Kidney (tissue), 22 donors: ENCODE measurements around the gene ZRSR2. TPM values are rescaled to one million over a fixed set of nuclear protein-coding genes. Genes with fewer than 3 reads are reported as not detected.
A peak's percentile ranks its signal among the peaks of the same experiment; 100 is the strongest.
"Not testable (repeated sequence)": the region's sequence is repeated elsewhere in the genome, so short reads cannot be mapped to it uniquely, and the experiment has no call there.

Experiments
- DNase-seq, 5 donors: peaks; one replicate each; pipeline ENCODE4 v3.0.0-alpha.2; 2013 to 2020
- FAIRE-seq: peaks from 2 replicates; lab custom pipeline; 2012; peaks lifted over from hg19 to GRCh38; lab: Jason Lieb, UNC
- H3K27ac ChIP-seq, 2 donors: one replicate each; pipeline ENCODE4 v1.7.0; 2013; ENCODE audit warnings: low read depth in 2 of 2, low read length in 2 of 2, inconsistent platforms in 1 of 2
- H3K27me3 ChIP-seq: one replicate; pipeline ENCODE4 v1.7.1; 2013; ENCODE audit warnings: low read length, inconsistent platforms; ENCODE audit not compliant: control insufficient read depth, insufficient read depth
- H3K36me3 ChIP-seq, 3 donors: one replicate each; pipeline versions ENCODE4 v1.7.0 to v1.7.1; 2013; ENCODE audit warnings: low read length in 3 of 3, control low read depth in 1 of 3, inconsistent platforms in 1 of 3; ENCODE audit not compliant: insufficient read depth in 3 of 3, control insufficient read depth in 2 of 3
- H3K4me1 ChIP-seq, 3 donors: one replicate each; pipeline versions ENCODE4 v1.7.0 to v1.7.1; 2013; ENCODE audit warnings: low read length in 3 of 3, inconsistent platforms in 1 of 3, low read depth in 1 of 3; ENCODE audit not compliant: control insufficient read depth in 2 of 3, insufficient read depth in 2 of 3
- H3K4me3 ChIP-seq, 3 donors: one replicate each; pipeline versions ENCODE4 v1.7.0 to v1.8.1; 2013; ENCODE audit warnings: low read length in 3 of 3, control low read depth in 1 of 3, inconsistent platforms in 1 of 3
- H3K9ac ChIP-seq, 3 donors: one replicate each; pipeline versions ENCODE4 v1.7.0 to v1.7.1; 2013; ENCODE audit warnings: low read length in 3 of 3, control low read depth in 1 of 3, inconsistent platforms in 1 of 3
- H3K9me3 ChIP-seq, 3 donors: one replicate each; pipeline versions ENCODE4 v1.7.0 to v1.7.1; 2013; ENCODE audit warnings: low read length in 3 of 3, control low read depth in 1 of 3, inconsistent platforms in 1 of 3; ENCODE audit not compliant: control insufficient read depth in 2 of 3, insufficient read depth in 1 of 3
- intact Hi-C: fragments of 100-400 bp; cut with DNase I; formaldehyde crosslinking; loops from one replicate; pipeline ENCODE4 v1.11.1; 2022
- long read RNA-seq, 10 donors: library from polyadenylated mRNA in 1 of 10; unstranded in 1 of 10; transcript quantifications; one replicate each; pipeline ENCODE4 v2.0.0 and lab custom pipeline, GENCODE V29; 2021 to 2026
- polyA plus RNA-seq: library from polyadenylated mRNA; stranded (reverse); fragments of 350-450 nt; fragmentation: Illumina TruSeq; extraction: RNeasy Lipid Tissue Mini Kit (QIAGEN cat#74804); gene quantifications from one replicate; pipeline ENCODE4 v1.2.3, GENCODE V29; 2014; ENCODE audit warnings: low read depth, low replicate concordance; ENCODE audit not compliant: insufficient read depth
- total RNA-seq: library from RNA; stranded (reverse); fragmentation: NEBNext Ultra II Directional; extraction: Animal tissue kit (Norgen Biotek cat#: 25700); gene quantifications from one replicate; pipeline ENCODE4 v1.2.1, GENCODE V29; 2021
- TF ChIP-seq, protein P1 (sequence below): IDR thresholded peaks from 3 replicates; pipeline ENCODE4 v1.5.1; 2012; ENCODE audit warnings: mild to moderate bottlenecking, moderate library complexity, borderline replicate concordance; ENCODE audit not compliant: insufficient read depth; ENCODE audit errors: extremely low read depth
- donor health status: control.
- donor health status: control.
- donor health status: control.
- donor health status: control.
- donor health status: control.
- donor health status: DM: yes; HTN: yes; CAD: no.
- donor health status: Normal renal cell carcinoma (clear cell type).

ZRSR2 gene, protein sequence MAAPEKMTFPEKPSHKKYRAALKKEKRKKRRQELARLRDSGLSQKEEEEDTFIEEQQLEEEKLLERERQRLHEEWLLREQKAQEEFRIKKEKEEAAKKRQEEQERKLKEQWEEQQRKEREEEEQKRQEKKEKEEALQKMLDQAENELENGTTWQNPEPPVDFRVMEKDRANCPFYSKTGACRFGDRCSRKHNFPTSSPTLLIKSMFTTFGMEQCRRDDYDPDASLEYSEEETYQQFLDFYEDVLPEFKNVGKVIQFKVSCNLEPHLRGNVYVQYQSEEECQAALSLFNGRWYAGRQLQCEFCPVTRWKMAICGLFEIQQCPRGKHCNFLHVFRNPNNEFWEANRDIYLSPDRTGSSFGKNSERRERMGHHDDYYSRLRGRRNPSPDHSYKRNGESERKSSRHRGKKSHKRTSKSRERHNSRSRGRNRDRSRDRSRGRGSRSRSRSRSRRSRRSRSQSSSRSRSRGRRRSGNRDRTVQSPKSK
- total RNA-seq (15.6 TPM), polyA plus RNA-seq (12.8 TPM)
- long read RNA-seq, donor 1, partial matches to known transcripts, result 0 of 1 reads
- long read RNA-seq, donor 1, other reads (novel, unspliced or antisense), result 0 of 1 reads
- long read RNA-seq, donor 2, partial matches to known transcripts, result 0 of 1 reads
- long read RNA-seq, donor 2, other reads (novel, unspliced or antisense), result 0 of 1 reads
- long read RNA-seq, donor 3, result 0 reads
- long read RNA-seq, donor 4, result 0 reads
- long read RNA-seq, donor 5, result 0 reads
- long read RNA-seq, donor 6, partial matches to known transcripts, result 0 of 1 reads
- long read RNA-seq, donor 6, other reads (novel, unspliced or antisense), result 0 of 1 reads
- long read RNA-seq, donor 7, transcript ZRSR2-201 (11 exons, 1,491 nt), result major isoform, 5 of 29 reads
- long read RNA-seq, donor 7, partial matches to known transcripts, result 18 of 29 reads
- long read RNA-seq, donor 7, other reads (novel, unspliced or antisense), result 6 of 29 reads
- long read RNA-seq, donor 8, partial matches to known transcripts, result 0 of 1 reads
- long read RNA-seq, donor 8, other reads (novel, unspliced or antisense), result 0 of 1 reads
- long read RNA-seq, donor 9, partial matches to known transcripts, result 0 of 1 reads
- long read RNA-seq, donor 9, other reads (novel, unspliced or antisense), result 0 of 1 reads
- long read RNA-seq, donor 10, partial matches to known transcripts, result 0 of 3 reads
- long read RNA-seq, donor 10, other reads (novel, unspliced or antisense), result 0 of 3 reads

GRCh38 chrX:15789979-15790768 lies at the start of gene ZRSR2:
Gene ZRSR2, plus strand, starts transcription at chrX:15790484. Its CDS starts 12 bp downstream, at chrX:15790496.
- FAIRE-seq, result no peak
- Histone ChIP-seq H3K36me3 (no peaks in the 10 kb centered on the region), H3K9ac (peak within 1 kb of the TSS; percentile 63 to 87 (median 81)), H3K4me3 (peak within 1 kb of the TSS; percentile 79 to 94 (median 89)), H3K27me3 (no peaks in the 10 kb centered on the region), H3K4me1 (peaks cover 0 to 2% (median 2%) of the 10 kb centered on the region in 3 donors), H3K9me3 (no peaks in the 10 kb centered on the region), H3K27ac (peak within 1 kb of the TSS; percentile 65 to 71)
- DNase-seq, result peak; percentile 84 to 95 (median 91)
- intact Hi-C loops, result no loop called here
- TF ChIP-seq, protein P1, sequence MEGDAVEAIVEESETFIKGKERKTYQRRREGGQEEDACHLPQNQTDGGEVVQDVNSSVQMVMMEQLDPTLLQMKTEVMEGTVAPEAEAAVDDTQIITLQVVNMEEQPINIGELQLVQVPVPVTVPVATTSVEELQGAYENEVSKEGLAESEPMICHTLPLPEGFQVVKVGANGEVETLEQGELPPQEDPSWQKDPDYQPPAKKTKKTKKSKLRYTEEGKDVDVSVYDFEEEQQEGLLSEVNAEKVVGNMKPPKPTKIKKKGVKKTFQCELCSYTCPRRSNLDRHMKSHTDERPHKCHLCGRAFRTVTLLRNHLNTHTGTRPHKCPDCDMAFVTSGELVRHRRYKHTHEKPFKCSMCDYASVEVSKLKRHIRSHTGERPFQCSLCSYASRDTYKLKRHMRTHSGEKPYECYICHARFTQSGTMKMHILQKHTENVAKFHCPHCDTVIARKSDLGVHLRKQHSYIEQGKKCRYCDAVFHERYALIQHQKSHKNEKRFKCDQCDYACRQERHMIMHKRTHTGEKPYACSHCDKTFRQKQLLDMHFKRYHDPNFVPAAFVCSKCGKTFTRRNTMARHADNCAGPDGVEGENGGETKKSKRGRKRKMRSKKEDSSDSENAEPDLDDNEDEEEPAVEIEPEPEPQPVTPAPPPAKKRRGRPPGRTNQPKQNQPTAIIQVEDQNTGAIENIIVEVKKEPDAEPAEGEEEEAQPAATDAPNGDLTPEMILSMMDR, result no peak

GRCh38 chrX:15744181-15744867 lies 46.0 kb upstream of the ZRSR2 start:
- H3K9me3 ChIP-seq, result no peaks in the 10 kb centered on the region
- no peak overlapping the region for H3K9ac ChIP-seq
- H3K4me3 ChIP-seq, result no peak overlapping the region
- peaks cover 7% of the 10 kb centered on the region for H3K27me3 ChIP-seq
- H3K4me1 ChIP-seq, result no peaks in the 10 kb centered on the region
- FAIRE-seq (no peak), DNase-seq (no peak)
- TF ChIP-seq, protein P1, result no peak
- intact Hi-C loops, result no loop called here
- no peak overlapping the region for H3K27ac ChIP-seq
- no peaks in the 10 kb centered on the region for H3K36me3 ChIP-seq

DNA sequence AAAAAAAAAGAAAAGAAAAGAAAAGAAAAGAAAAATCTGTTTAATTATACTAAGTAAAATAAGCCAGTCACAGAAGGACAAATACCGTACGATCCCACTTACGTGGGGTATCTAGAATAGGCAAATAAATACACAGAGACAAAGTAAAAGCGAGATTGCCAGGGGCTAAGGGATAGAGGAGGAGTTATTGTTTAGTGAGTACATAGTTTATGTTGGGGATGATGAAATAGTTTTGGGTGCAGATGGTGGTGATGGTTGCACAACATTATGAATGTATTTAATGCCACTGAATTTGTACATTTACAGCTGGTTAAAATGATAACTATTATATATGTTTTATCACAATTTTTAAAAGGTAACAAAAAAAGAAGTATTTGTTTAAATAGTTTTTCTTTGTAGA lies 45.1 kb upstream of the ZRSR2 start:
- DNase-seq (no peak), FAIRE-seq (no peak)
- intact Hi-C loops, result no loop called here
- no peaks in the 10 kb centered on the region for H3K9me3 ChIP-seq
- peaks cover 2% of the 10 kb centered on the region for H3K27me3 ChIP-seq
- no peak overlapping the region for H3K4me3 ChIP-seq
- H3K4me1 ChIP-seq, result peaks cover 0 to 4% (median 0%) of the 10 kb centered on the region in 3 donors
- no peak overlapping the region for H3K27ac ChIP-seq
- H3K36me3 ChIP-seq, result no peaks in the 10 kb centered on the region
- H3K9ac ChIP-seq, result no peak overlapping the region
- TF ChIP-seq, protein P1, result no peak

DNA sequence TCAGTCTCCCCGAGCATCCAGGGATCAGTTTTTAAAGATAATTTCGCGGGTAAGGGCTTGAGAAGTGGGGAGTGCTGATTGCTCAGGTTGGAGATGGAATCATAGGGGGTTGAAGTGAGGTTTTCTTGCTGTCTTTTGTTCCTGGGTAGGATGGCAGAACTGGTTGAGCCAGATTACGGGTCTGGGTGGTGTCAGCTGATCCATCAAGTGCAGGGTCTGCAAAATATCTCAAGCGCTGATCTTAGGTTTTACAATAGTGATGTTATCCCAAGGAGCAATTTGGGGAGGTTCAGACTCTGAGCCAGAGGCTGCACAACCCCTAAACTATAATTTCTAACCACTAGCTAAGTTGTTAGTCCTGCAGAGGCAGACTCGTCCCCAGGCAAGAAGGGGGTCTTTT lies 43.6 kb upstream of the ZRSR2 start:
- H3K27ac ChIP-seq, DNase-seq, H3K9ac ChIP-seq, FAIRE-seq, intact Hi-C loops, H3K36me3 ChIP-seq, H3K9me3 ChIP-seq, H3K4me3 ChIP-seq, H3K27me3 ChIP-seq, H3K4me1 ChIP-seq: not testable (repeated sequence)
